ENCODE data around the gene TNF.
"Not testable (repeated sequence)": the region's sequence is repeated elsewhere in the genome, so short reads cannot be mapped to it uniquely, and the experiment has no call there.

The TNF gene

DNA sequence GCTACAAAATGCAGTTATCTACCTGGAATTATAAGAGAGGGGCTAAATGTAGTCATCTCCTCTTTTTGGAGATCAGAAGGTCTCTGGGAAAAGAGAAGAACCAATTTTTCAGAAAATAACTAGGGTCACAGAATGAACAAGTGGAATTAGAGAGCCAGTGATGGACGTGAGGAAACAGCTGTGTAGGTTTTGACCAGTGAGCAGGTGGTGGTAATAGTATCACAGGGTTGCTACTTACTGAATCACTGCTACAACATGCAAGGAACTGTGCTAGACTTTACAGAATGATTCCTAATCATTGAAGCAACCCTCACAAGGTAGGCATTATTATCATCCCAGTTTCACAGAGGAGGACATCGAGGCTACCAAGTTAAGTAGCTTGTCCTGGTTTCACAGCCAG, 30.7 kb upstream of the TNF start:
- Histone ChIP-seq H3K9ac (ENCODE audit: low read depth in 1 of 2, low read length in 2 of 2) (no peak overlapping the region), H3K4me1 (ENCODE audit: control insufficient read depth in 1 of 2, insufficient read depth in 2 of 2, low read length in 2 of 2) (peaks cover 25 to 35% of the 10 kb centered on the region in 2 donors), H3K9me3 (ENCODE audit: control insufficient read depth in 1 of 2, low read length in 2 of 2) (no peaks in the 10 kb centered on the region), H3K27ac (ENCODE audit: low read depth, low read length) (no peak overlapping the region), H3K36me3 (ENCODE audit: control insufficient read depth in 1 of 2, insufficient read depth in 2 of 2, low read length in 2 of 2) (peaks cover 5 to 14% of the 10 kb centered on the region in 2 donors), H3K27me3 (ENCODE audit: control insufficient read depth in 1 of 2, insufficient read depth in 2 of 2, low read length in 2 of 2) (no peaks in the 10 kb centered on the region), H3K4me3 (ENCODE audit: low read depth in 1 of 2, low read length in 2 of 2) (no peak overlapping the region)

DNA sequence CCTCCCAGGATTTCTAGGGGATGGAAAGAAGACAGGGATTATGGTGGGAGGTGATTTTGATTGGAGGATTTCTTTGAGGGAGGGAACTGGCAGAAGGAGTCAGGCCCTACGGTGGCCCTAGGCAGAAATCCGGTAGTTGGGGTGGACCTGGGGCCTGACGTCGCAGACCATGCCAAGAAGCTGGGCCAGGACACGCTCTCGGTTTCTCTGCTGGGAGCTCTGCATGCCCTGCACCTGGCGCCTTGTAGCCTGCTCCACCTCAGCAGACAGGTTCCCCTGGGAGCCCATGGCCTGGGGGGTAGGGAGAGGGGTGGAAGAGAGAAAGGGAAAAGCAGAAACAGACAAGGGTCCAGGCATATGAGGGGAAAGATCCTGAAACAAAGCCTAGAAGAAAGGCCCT, 30.1 kb upstream of the TNF start:
- Histone ChIP-seq H3K4me3 (ENCODE audit: low read depth in 1 of 2, low read length in 2 of 2) (no peak overlapping the region), H3K36me3 (ENCODE audit: control insufficient read depth in 1 of 2, insufficient read depth in 2 of 2, low read length in 2 of 2) (peaks cover 1 to 9% of the 10 kb centered on the region in 2 donors), H3K9ac (ENCODE audit: low read depth in 1 of 2, low read length in 2 of 2) (no peak overlapping the region), H3K4me1 (ENCODE audit: control insufficient read depth in 1 of 2, insufficient read depth in 2 of 2, low read length in 2 of 2) (peaks cover 19 to 29% of the 10 kb centered on the region in 2 donors), H3K27me3 (ENCODE audit: control insufficient read depth in 1 of 2, insufficient read depth in 2 of 2, low read length in 2 of 2) (no peaks in the 10 kb centered on the region), H3K27ac (ENCODE audit: low read depth, low read length) (no peak overlapping the region), H3K9me3 (ENCODE audit: control insufficient read depth in 1 of 2, low read length in 2 of 2) (no peaks in the 10 kb centered on the region)

DNA sequence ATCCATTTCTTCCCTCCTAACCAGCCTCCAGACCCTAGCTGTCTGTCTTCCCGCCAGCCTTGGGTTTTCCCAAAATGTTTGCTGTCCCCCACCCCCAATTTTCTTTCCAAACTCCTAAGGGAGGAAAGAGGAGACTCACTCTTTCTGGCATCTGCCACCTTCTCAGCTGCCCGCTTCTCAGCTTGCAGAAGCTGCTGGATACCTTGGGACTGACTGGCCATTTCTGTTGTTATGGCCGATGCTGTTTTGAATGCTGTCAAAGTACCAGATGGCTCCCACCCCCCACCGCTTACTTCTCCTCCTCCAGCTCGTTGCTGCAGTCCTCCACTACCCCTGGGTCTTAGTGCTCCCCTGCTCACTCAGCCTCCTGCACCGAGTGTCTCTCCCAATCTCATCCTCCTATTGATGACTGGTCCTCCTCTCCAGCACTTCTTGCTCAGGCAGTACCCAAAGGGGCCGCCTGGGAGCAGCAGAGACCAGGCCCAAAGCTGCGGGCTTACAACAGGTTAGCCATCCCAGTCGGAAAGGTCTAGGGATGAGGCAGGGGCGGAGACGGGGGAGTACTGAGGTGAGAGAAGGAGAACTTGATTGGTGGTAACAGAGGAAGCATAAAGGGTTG, 28.9 kb upstream of the TNF start, which contains the start of gene ATP6V1G2:
TSS of gene ATP6V1G2 (minus strand) at position 270 of the 619 bp plus-strand sequence. CDS start at position 221, 49 bp downstream.
- peak within 1 kb of the TSS; percentile 70 to 82 for H3K4me3 ChIP-seq (ENCODE audit: low read depth in 1 of 2, low read length in 2 of 2)
- H3K27me3 ChIP-seq (ENCODE audit: control insufficient read depth in 1 of 2, insufficient read depth in 2 of 2, low read length in 2 of 2): no peaks in the 10 kb centered on the region
- peak within 1 kb of the TSS; percentile 1 for H3K27ac ChIP-seq (ENCODE audit: low read depth, low read length)
- H3K36me3 ChIP-seq (ENCODE audit: control insufficient read depth in 1 of 2, insufficient read depth in 2 of 2, low read length in 2 of 2): peaks cover 0 to 17% of the 10 kb centered on the region in 2 donors
- no peaks in the 10 kb centered on the region for H3K9me3 ChIP-seq (ENCODE audit: control insufficient read depth in 1 of 2, low read length in 2 of 2)
- H3K4me1 ChIP-seq (ENCODE audit: control insufficient read depth in 1 of 2, insufficient read depth in 2 of 2, low read length in 2 of 2): peaks cover 16 to 25% of the 10 kb centered on the region in 2 donors
- H3K9ac ChIP-seq (ENCODE audit: low read depth in 1 of 2, low read length in 2 of 2): peak within 1 kb of the TSS; percentile 71 to 74

DNA sequence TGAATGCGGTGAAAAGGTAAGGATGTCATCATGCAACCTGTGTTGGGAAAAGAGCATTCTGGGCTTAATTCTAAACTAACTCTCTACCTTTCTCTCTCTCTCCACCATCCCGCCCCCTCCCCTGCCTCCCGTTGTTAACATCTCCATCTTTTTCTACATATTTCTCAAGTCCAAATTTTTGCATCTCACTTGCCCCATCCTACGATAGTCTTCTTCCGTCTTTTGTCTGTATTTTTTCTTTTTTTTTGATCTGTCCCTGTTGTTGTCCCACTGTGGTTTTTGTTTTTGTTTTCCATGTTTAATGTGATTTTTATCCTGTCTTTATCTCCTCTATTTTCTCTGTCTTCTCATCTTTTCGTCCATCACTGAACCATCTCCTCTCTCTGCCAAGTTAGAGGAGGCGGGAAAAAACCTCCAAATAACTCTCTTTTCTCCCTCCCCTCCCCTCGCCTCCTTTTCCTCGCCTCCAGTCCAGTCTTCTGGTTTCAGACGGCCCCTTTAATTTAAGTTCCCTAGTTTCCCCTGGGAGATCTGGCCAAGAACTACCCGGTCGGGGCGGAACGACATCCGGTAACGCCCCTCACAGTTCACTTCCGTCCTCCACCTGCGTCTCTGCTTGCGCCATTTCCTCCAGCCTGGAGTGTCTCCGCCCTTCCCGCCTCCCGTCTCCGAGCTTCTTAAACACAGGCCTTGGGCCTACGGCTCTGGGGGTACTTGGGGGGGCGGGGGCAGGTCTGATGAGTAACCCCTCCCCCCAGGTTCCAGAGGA, 28.2 kb upstream of the TNF start, which contains the start of gene NFKBIL1:
TSS of gene NFKBIL1 (plus strand) at position 651 of the 769 bp plus-strand sequence. CDS start at position 738, 87 bp downstream.
- Histone ChIP-seq H3K4me1 (ENCODE audit: control insufficient read depth in 1 of 2, insufficient read depth in 2 of 2, low read length in 2 of 2) (peaks cover 16 to 25% of the 10 kb centered on the region in 2 donors), H3K9me3 (ENCODE audit: control insufficient read depth in 1 of 2, low read length in 2 of 2) (no peaks in the 10 kb centered on the region), H3K27me3 (ENCODE audit: control insufficient read depth in 1 of 2, insufficient read depth in 2 of 2, low read length in 2 of 2) (no peaks in the 10 kb centered on the region), H3K9ac (ENCODE audit: low read depth in 1 of 2, low read length in 2 of 2) (peak within 1 kb of the TSS; percentile 71 to 74), H3K4me3 (ENCODE audit: low read depth in 1 of 2, low read length in 2 of 2) (peak within 1 kb of the TSS; percentile 70 to 82), H3K36me3 (ENCODE audit: control insufficient read depth in 1 of 2, insufficient read depth in 2 of 2, low read length in 2 of 2) (peaks cover 0 to 17% of the 10 kb centered on the region in 2 donors), H3K27ac (ENCODE audit: low read depth, low read length) (peak within 1 kb of the TSS; percentile 1)

DNA sequence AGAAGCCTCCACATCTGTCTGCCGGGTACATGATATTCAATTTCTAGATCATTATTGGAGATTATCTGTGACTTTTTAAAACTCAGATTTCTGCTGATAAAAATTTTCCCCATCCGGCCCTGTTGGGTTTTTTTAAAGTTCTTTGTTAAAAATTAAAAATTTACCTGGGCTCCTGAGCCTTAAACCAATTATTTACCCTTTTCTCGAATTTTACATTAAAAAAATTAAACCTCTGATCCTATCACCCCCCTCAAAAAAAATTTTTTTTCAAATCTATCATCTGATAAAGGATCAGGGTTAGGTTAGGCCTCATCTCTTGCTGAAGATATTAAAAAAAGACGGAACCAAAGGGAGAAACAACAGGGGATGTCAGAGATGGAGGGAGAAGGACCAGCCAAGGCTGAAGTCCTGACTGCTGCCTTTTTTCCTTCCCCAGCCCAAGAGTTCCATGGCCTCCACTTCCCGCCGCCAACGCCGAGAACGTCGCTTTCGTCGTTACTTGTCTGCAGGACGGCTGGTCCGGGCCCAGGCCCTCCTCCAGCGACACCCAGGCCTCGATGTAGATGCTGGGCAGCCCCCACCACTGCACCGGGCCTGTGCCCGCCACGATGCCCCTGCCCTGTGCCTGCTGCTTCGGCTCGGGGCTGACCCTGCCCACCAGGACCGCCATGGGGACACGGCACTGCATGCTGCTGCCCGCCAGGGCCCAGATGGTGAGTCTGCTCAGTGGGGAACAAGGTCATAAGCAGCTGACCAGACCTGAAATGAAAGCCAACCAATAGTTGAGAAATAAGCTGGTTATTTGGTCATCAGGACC, 27.4 kb upstream of the TNF start:
- no peaks in the 10 kb centered on the region for H3K9me3 ChIP-seq (ENCODE audit: control insufficient read depth in 1 of 2, low read length in 2 of 2)
- no peaks in the 10 kb centered on the region for H3K27me3 ChIP-seq (ENCODE audit: control insufficient read depth in 1 of 2, insufficient read depth in 2 of 2, low read length in 2 of 2)
- H3K27ac ChIP-seq (ENCODE audit: low read depth, low read length): no peak overlapping the region
- peaks cover 0 to 17% of the 10 kb centered on the region in 2 donors for H3K36me3 ChIP-seq (ENCODE audit: control insufficient read depth in 1 of 2, insufficient read depth in 2 of 2, low read length in 2 of 2)
- peak overlapping the region; percentile 70 to 82 for H3K4me3 ChIP-seq (ENCODE audit: low read depth in 1 of 2, low read length in 2 of 2)
- H3K4me1 ChIP-seq (ENCODE audit: control insufficient read depth in 1 of 2, insufficient read depth in 2 of 2, low read length in 2 of 2): peaks cover 15 to 24% of the 10 kb centered on the region in 2 donors
- peak overlapping the region; percentile 61 to 71 for H3K9ac ChIP-seq (ENCODE audit: low read depth in 1 of 2, low read length in 2 of 2)

DNA sequence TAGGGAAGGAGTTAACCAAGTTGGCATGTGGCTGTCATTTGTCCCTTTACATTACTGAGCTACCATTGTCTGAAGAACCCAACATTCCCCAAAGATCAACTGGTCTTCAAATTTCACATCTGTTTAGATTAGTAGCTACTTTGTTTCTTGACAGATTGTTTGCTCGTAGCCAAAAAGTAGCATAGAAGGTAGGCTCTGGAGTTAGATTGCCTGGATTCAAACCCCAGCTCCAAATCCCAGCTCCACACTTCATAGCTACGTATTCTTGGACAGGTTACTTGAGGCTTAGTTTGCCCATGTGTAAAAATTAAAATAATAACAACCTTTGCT, 26.9 kb upstream of the TNF start:
- Histone ChIP-seq H3K27ac (ENCODE audit: low read depth, low read length) (no peak overlapping the region), H3K4me3 (ENCODE audit: low read depth in 1 of 2, low read length in 2 of 2) (peak overlapping the region; percentile 70 to 82), H3K4me1 (ENCODE audit: control insufficient read depth in 1 of 2, insufficient read depth in 2 of 2, low read length in 2 of 2) (peaks cover 12 to 19% of the 10 kb centered on the region in 2 donors), H3K36me3 (ENCODE audit: control insufficient read depth in 1 of 2, insufficient read depth in 2 of 2, low read length in 2 of 2) (peaks cover 0 to 20% of the 10 kb centered on the region in 2 donors), H3K9me3 (ENCODE audit: control insufficient read depth in 1 of 2, low read length in 2 of 2) (no peaks in the 10 kb centered on the region), H3K27me3 (ENCODE audit: control insufficient read depth in 1 of 2, insufficient read depth in 2 of 2, low read length in 2 of 2) (no peaks in the 10 kb centered on the region), H3K9ac (ENCODE audit: low read depth in 1 of 2, low read length in 2 of 2) (peak overlapping the region; percentile 61 to 71)

DNA sequence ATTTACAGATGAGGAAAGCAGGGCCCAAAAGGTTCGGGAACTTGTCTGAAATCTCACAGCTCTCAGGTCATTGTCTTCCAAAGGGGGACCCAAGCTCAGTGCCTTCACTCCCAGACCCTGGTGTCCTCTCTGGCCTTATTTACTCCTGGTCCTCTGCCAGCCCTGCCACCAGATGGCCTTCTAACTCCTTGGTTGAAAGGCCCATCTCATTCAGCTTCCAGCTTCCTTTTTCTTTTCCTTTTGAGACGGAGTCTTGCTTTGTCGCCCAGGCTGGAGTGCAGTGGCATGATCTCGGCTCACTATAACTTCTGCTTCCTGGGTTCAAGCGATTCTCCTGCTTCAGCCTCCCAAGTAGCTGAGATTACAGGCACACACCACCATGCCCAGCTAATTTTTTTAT, 24.0 kb upstream of the TNF start:
- not testable (repeated sequence) for H3K27me3 ChIP-seq (ENCODE audit: control insufficient read depth in 1 of 2, insufficient read depth in 2 of 2, low read length in 2 of 2); H3K9ac ChIP-seq (ENCODE audit: low read depth in 1 of 2, low read length in 2 of 2); H3K9me3 ChIP-seq (ENCODE audit: control insufficient read depth in 1 of 2, low read length in 2 of 2); H3K27ac ChIP-seq (ENCODE audit: low read depth, low read length); H3K4me3 ChIP-seq (ENCODE audit: low read depth in 1 of 2, low read length in 2 of 2)
- Histone ChIP-seq H3K36me3 (ENCODE audit: control insufficient read depth in 1 of 2, insufficient read depth in 2 of 2, low read length in 2 of 2) (peaks cover 0 to 29% of the 10 kb centered on the region in 2 donors), H3K4me1 (ENCODE audit: control insufficient read depth in 1 of 2, insufficient read depth in 2 of 2, low read length in 2 of 2) (peaks cover 12 to 22% of the 10 kb centered on the region in 2 donors)

DNA sequence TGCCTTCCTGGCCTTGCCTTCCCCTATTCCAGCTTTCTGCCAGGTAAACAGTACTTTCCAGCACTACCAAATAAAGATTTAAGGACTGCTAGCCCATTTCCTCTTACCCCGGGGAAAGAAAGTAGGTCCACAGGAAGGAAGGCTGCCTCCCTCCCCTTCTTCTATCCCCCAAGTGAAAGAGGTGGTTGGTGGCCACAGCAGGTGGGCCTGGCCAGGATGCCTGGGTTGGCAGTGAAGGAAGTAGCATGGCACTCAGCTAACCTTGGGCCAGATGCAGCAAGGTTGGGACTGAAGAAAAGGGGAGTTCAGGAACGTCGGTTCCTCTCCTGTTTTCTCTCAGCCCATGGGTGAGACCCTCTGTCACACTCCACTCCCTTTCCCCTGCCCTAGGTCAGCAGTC, 19.1 kb upstream of the TNF start:
- Histone ChIP-seq H3K4me3 (ENCODE audit: low read depth in 1 of 2, low read length in 2 of 2) (no peak overlapping the region), H3K9me3 (ENCODE audit: control insufficient read depth in 1 of 2, low read length in 2 of 2) (no peaks in the 10 kb centered on the region), H3K9ac (ENCODE audit: low read depth in 1 of 2, low read length in 2 of 2) (no peak overlapping the region), H3K27me3 (ENCODE audit: control insufficient read depth in 1 of 2, insufficient read depth in 2 of 2, low read length in 2 of 2) (no peaks in the 10 kb centered on the region), H3K36me3 (ENCODE audit: control insufficient read depth in 1 of 2, insufficient read depth in 2 of 2, low read length in 2 of 2) (peaks cover 14 to 33% of the 10 kb centered on the region in 2 donors), H3K27ac (ENCODE audit: low read depth, low read length) (no peak overlapping the region), H3K4me1 (ENCODE audit: control insufficient read depth in 1 of 2, insufficient read depth in 2 of 2, low read length in 2 of 2) (peaks cover 25 to 33% of the 10 kb centered on the region in 2 donors)

DNA sequence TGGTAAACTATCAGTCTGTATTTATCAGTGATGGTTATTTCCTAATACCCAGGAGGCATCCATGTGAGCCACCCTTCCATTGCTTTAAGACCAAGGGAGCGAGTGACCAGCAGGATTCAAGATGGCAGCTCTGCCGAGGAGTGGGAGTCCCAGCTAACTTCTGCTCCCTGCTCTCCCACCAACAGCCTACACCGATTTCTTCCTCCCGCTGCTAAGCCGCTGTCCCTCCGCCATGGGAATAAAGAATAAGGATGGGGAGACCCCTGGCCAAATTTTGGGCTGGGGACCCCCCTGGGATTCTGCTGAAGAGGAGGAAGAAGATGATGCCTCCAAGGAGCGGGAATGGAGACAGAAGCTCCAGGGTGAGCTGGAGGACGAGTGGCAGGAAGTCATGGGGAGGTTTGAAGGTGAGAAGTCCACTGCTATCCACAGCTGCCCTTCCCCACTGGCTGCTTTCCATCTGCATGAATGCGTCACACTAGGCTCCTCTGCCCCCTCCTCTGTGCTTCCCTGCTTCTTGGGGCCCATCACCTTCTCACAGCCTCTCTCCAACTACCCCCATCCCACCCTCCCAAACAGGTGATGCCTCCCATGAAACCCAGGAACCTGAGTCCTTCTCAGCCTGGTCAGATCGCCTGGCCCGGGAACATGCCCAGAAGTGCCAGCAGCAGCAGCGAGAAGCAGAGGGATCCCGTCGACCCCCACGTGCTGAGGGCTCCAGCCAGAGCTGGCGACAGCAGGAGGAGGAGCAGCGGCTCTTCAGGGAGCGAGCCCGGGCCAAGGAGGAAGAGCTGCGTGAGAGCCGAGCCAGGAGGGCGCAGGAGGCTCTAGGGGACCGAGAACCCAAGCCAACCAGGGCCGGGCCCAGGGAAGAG, 17.7 kb upstream of the TNF start:
- no peak overlapping the region for H3K4me3 ChIP-seq (ENCODE audit: low read depth in 1 of 2, low read length in 2 of 2)
- H3K9ac ChIP-seq (ENCODE audit: low read depth in 1 of 2, low read length in 2 of 2): no peak overlapping the region
- no peak overlapping the region for H3K27ac ChIP-seq (ENCODE audit: low read depth, low read length)
- peaks cover 25 to 33% of the 10 kb centered on the region in 2 donors for H3K4me1 ChIP-seq (ENCODE audit: control insufficient read depth in 1 of 2, insufficient read depth in 2 of 2, low read length in 2 of 2)
- no peaks in the 10 kb centered on the region for H3K27me3 ChIP-seq (ENCODE audit: control insufficient read depth in 1 of 2, insufficient read depth in 2 of 2, low read length in 2 of 2)
- H3K36me3 ChIP-seq (ENCODE audit: control insufficient read depth in 1 of 2, insufficient read depth in 2 of 2, low read length in 2 of 2): peaks cover 14 to 33% of the 10 kb centered on the region in 2 donors
- H3K9me3 ChIP-seq (ENCODE audit: control insufficient read depth in 1 of 2, low read length in 2 of 2): no peaks in the 10 kb centered on the region
